Keratinocyte (primary cell): ENCODE measurements around the gene ENPP1. TPM values are rescaled to one million over a fixed set of nuclear protein-coding genes. Genes with fewer than 3 reads are reported as not detected.

Source experiments
- DNase-seq: peaks from one replicate; pipeline ENCODE4 v3.0.0-alpha.2; 2011; ENCODE audit warnings: low read depth, missing footprints, low spot score
- FAIRE-seq: peaks from 2 replicates; lab custom pipeline; 2011; peaks lifted over from hg19 to GRCh38; lab: Jason Lieb, UNC
- H2AFZ ChIP-seq: 2 replicates; pipeline ENCODE4 v1.6.0; 2012; ENCODE audit warnings: low read length, control low read depth, inconsistent platforms; ENCODE audit not compliant: control insufficient read depth
- H3K27ac ChIP-seq: 2 replicates; pipeline ENCODE4 v1.5.1; 2011; ENCODE audit warnings: low read length; ENCODE audit not compliant: control insufficient read depth, insufficient read depth
- H3K27me3 ChIP-seq: 3 replicates; pipeline ENCODE4 v1.6.0; 2011; ENCODE audit warnings: low read length; ENCODE audit not compliant: control insufficient read depth, insufficient read depth; ENCODE audit errors: extremely low read depth
- H3K36me3 ChIP-seq, 2 experiments: 2 replicates in 1 of 2; 3 replicates in 1 of 2; pipeline ENCODE4 v1.5.1; 2011; ENCODE audit warnings: low read length in 2 of 2, mild to moderate bottlenecking in 1 of 2; ENCODE audit not compliant: control insufficient read depth in 2 of 2, insufficient read depth in 2 of 2; ENCODE audit errors: extremely low read depth in 1 of 2
- H3K4me1 ChIP-seq: 3 replicates; pipeline ENCODE4 v1.5.1; 2011; ENCODE audit warnings: low read length; ENCODE audit not compliant: control insufficient read depth, insufficient read depth; ENCODE audit errors: extremely low read depth
- H3K4me2 ChIP-seq: 3 replicates; pipeline ENCODE4 v1.6.0; 2011; ENCODE audit warnings: low read depth, low read length; ENCODE audit not compliant: control insufficient read depth, insufficient read depth; ENCODE audit errors: extremely low read depth
- H3K4me3 ChIP-seq, 3 experiments: fragments of 200-600 bp in 1 of 3; sonication (generic) in 1 of 3; 2 replicates in 2 of 3; 3 replicates in 1 of 3; pipeline ENCODE4 v1.5.1; 2011 to 2016; ENCODE audit warnings: low read length in 3 of 3, mild to moderate bottlenecking in 3 of 3, control low read depth in 2 of 3, inconsistent platforms in 1 of 3, low read depth in 1 of 3, mixed read lengths in 1 of 3, mixed run types in 1 of 3, moderate library complexity in 1 of 3; ENCODE audit not compliant: control insufficient read depth in 2 of 3, insufficient read depth in 2 of 3; ENCODE audit errors: extremely low read depth in 1 of 3
- H3K79me2 ChIP-seq: 2 replicates; pipeline ENCODE4 v1.6.0; 2012; ENCODE audit warnings: low read length; ENCODE audit not compliant: control insufficient read depth, insufficient read depth
- H3K9ac ChIP-seq: 3 replicates; pipeline ENCODE4 v1.6.0; 2011; ENCODE audit warnings: low read length; ENCODE audit not compliant: control insufficient read depth, insufficient read depth; ENCODE audit errors: extremely low read depth
- H3K9me1 ChIP-seq: 3 replicates; pipeline ENCODE4 v1.6.0; 2011; ENCODE audit warnings: low read length; ENCODE audit not compliant: control insufficient read depth, insufficient read depth; ENCODE audit errors: extremely low read depth
- H3K9me3 ChIP-seq: 2 replicates; pipeline ENCODE4 v1.5.1; 2012; ENCODE audit warnings: low read depth, low read length; ENCODE audit not compliant: control insufficient read depth
- H4K20me1 ChIP-seq: 3 replicates; pipeline ENCODE4 v1.6.0; 2011; ENCODE audit warnings: low read length; ENCODE audit not compliant: control insufficient read depth, insufficient read depth; ENCODE audit errors: extremely low read depth
- EZH2 ChIP-seq: IDR thresholded peaks from one replicate; pipeline ENCODE4 v1.6.1; 2012; ENCODE audit warnings: inconsistent platforms, mild to moderate bottlenecking, low read length, moderate library complexity
- dilution Hi-C: fragments of 300-500 bp; cut with MboI; formaldehyde crosslinking; loops from one replicate; pipeline ENCODE4 v1.7.0; 2020; ENCODE audit warnings: low sequenced_read_pairs; ENCODE audit not compliant: extremely low pct_ligation_motif_present
- polyA plus RNA-seq, 5 experiments: library from polyadenylated mRNA; depleted of rRNA in 3 of 5; stranded (reverse) in 3 of 5; stranded (forward) in 1 of 5; unstranded in 1 of 5; fragments of >200 nt; gene quantifications; 1 replicate in 1 of 5; 2 replicates in 3 of 5; 3 replicates in 1 of 5; pipeline versions ENCODE4 v1.2.1 to v1.2.3, GENCODE V29; 2011 to 2012; ENCODE audit warnings: missing spikeins in 2 of 5, low read depth in 1 of 5, low replicate concordance in 1 of 5
- TF ChIP-seq, protein P1 (sequence below), 3 experiments: IDR thresholded peaks in 1 of 3; conservative IDR thresholded peaks in 1 of 3; optimal IDR thresholded peaks in 1 of 3; 2 replicates in 2 of 3; 3 replicates in 1 of 3; pipeline versions ENCODE3 to v1.5.1; 2011; ENCODE audit warnings: low read length in 3 of 3, mild to moderate bottlenecking in 3 of 3, moderate library complexity in 2 of 3, control low read depth in 1 of 3, inconsistent platforms in 1 of 3; ENCODE audit not compliant: insufficient read depth in 2 of 3; ENCODE audit errors: extremely low read depth in 1 of 3

Gene ENPP1
- polyA plus RNA-seq, 1 donor (not counting 4 experiments of a cell fraction or from before 2014, with no cell fraction given): 0.34 TPM

DNA sequence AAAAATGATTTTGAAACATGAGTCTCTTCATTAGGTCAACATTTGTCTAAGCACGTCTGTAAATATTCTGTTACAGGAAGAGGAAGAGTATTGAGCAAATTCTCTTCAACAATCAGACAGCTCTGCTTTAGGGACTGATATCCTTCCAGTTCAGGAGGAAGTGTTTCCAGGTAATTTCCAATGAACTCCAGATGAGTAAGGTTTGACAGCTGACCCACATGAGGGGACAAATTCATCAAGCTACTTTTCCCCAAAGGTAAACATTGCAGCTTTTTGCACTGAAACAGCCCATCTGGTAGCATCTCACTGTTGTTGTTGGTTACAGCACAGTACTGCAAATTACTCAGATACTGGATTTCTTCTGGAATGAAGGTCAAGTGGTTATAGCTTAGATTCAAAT is 18.1 kb downstream of the ENPP1 start:
- no peaks in the 10 kb centered on the region for H3K9me3 ChIP-seq
- no peak overlapping the region for H3K4me3 ChIP-seq
- H4K20me1 ChIP-seq: no peaks in the 10 kb centered on the region
- H2AFZ ChIP-seq: no peak overlapping the region
- H3K27ac ChIP-seq: no peak overlapping the region
- H3K4me2 ChIP-seq: no peak overlapping the region
- H3K36me3 ChIP-seq: no peaks in the 10 kb centered on the region
- TF ChIP-seq EZH2: no peak
- TF ChIP-seq, protein P1, sequence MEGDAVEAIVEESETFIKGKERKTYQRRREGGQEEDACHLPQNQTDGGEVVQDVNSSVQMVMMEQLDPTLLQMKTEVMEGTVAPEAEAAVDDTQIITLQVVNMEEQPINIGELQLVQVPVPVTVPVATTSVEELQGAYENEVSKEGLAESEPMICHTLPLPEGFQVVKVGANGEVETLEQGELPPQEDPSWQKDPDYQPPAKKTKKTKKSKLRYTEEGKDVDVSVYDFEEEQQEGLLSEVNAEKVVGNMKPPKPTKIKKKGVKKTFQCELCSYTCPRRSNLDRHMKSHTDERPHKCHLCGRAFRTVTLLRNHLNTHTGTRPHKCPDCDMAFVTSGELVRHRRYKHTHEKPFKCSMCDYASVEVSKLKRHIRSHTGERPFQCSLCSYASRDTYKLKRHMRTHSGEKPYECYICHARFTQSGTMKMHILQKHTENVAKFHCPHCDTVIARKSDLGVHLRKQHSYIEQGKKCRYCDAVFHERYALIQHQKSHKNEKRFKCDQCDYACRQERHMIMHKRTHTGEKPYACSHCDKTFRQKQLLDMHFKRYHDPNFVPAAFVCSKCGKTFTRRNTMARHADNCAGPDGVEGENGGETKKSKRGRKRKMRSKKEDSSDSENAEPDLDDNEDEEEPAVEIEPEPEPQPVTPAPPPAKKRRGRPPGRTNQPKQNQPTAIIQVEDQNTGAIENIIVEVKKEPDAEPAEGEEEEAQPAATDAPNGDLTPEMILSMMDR (optimal IDR thresholded peaks at IDR 0.05 in 1 of 3, IDR thresholded peaks at IDR 0.05 in 1 of 3, conservative IDR thresholded peaks at IDR 0.05 in 1 of 3; ENCODE audit: extremely low read depth in 1 of 3, insufficient read depth in 2 of 3, low read length in 3 of 3): no peak
- H3K9ac ChIP-seq: no peak overlapping the region
- peaks cover 3% of the 10 kb centered on the region for H3K27me3 ChIP-seq
- FAIRE-seq: no peak
- no peak for DNase-seq
- H3K9me1 ChIP-seq: no peaks in the 10 kb centered on the region
- no peaks in the 10 kb centered on the region for H3K4me1 ChIP-seq
- H3K79me2 ChIP-seq: no peaks in the 10 kb centered on the region
- dilution Hi-C loops: no loop called here

DNA sequence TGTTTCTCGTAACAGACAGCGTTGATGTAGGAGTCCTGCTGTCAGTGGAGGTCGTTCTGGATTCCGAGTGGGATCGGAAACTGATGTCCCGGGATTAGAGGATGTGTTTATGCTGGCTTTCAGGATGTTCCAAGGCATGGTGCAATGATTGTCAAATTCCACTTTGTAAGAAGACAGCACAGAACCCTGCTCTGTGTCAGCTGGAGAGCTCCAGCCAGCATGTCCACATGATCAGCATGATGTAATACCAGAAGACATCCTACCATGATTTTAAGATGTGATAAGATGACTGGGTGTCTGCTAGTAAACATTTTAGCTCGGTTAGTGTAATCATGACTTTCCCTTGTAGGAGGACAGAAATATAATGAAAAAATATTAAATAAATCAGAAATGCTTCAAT is 20.3 kb downstream of the ENPP1 start:
- TF ChIP-seq, protein P1 (optimal IDR thresholded peaks at IDR 0.05 in 1 of 3, IDR thresholded peaks at IDR 0.05 in 1 of 3, conservative IDR thresholded peaks at IDR 0.05 in 1 of 3; ENCODE audit: extremely low read depth in 1 of 3, insufficient read depth in 2 of 3, low read length in 3 of 3): no peak
- TF ChIP-seq EZH2: no peak

More for the DNA sequence above, 20.3 kb downstream of the ENPP1 start:
- Histone ChIP-seq H3K9me3 (no peaks in the 10 kb centered on the region), H3K27me3 (no peaks in the 10 kb centered on the region), H2AFZ (no peak overlapping the region), H4K20me1 (no peaks in the 10 kb centered on the region), H3K36me3 (no peaks in the 10 kb centered on the region), H3K9me1 (no peaks in the 10 kb centered on the region), H3K4me3 (no peak overlapping the region), H3K4me1 (no peaks in the 10 kb centered on the region), H3K79me2 (no peaks in the 10 kb centered on the region), H3K9ac (no peak overlapping the region), H3K27ac (no peak overlapping the region), H3K4me2 (no peak overlapping the region)
- FAIRE-seq: no peak
- no peak for DNase-seq
- dilution Hi-C loops: no loop called here
